Stimulated activated CD4-positive, alpha-beta T cell treated with anti-CD3 and anti-CD28 coated beads, TNF-alpha, amount 100 ng/mL, for 24 hours (primary cell): Measurements from ENCODE around the gene TAF4B.
"Not testable (repeated sequence)": the region's sequence is repeated elsewhere in the genome, so short reads cannot be mapped to it uniquely, and the experiment has no call there.

ENCODE experiments used
- DNase-seq, 3 experiments: peaks; one replicate each; pipeline ENCODE4 v3.0.0-alpha.2; 2020; ENCODE audit warnings: low read depth in 3 of 3

Gene TAF4B

GRCh38 chr18:26307161-26307773 is 81.0 kb downstream of the TAF4B start:
- no peak for DNase-seq

GRCh38 chr18:26309281-26309680 is 83.0 kb downstream of the TAF4B start:
- DNase-seq: no peak

GRCh38 chr18:26312199-26312598 is 86.0 kb downstream of the TAF4B start:
- DNase-seq: no peak

- no peak for DNase-seq
Observed at GRCh38 chr18:26317398-26317797, 91.2 kb downstream of the TAF4B start.

- DNase-seq: no peak
Observed at GRCh38 chr18:26320686-26321085, 94.4 kb downstream of the TAF4B start.

GRCh38 chr18:26322890-26323653 is 96.8 kb downstream of the TAF4B start:
- DNase-seq: no peak

- no peak for DNase-seq
Observed at GRCh38 chr18:26325771-26326170, 99.5 kb downstream of the TAF4B start.

GRCh38 chr18:26327062-26327461 is 100.8 kb downstream of the TAF4B start:
- DNase-seq: no peak

GRCh38 chr18:26332991-26333390 is 106.7 kb downstream of the TAF4B start:
- no peak for DNase-seq

GRCh38 chr18:26335156-26335555 is 108.9 kb downstream of the TAF4B start:
- DNase-seq: no peak

- no peak for DNase-seq
Observed at GRCh38 chr18:26335571-26336487, 109.6 kb downstream of the TAF4B start.

- no peak for DNase-seq
Observed at GRCh38 chr18:26336572-26336971, 110.3 kb downstream of the TAF4B start.

- DNase-seq: no peak
Observed at GRCh38 chr18:26342646-26343045, 116.4 kb downstream of the TAF4B start.

- DNase-seq: no peak
Observed at GRCh38 chr18:26350961-26351360, 124.7 kb downstream of the TAF4B start.

GRCh38 chr18:26356045-26356785 is 130.0 kb downstream of the TAF4B start:
- no peak for DNase-seq

GRCh38 chr18:26357960-26358359 is 131.7 kb downstream of the TAF4B start:
- DNase-seq: no peak

GRCh38 chr18:26362021-26362420 is 135.8 kb downstream of the TAF4B start:
- DNase-seq: no peak

GRCh38 chr18:26367425-26367824 is 141.2 kb downstream of the TAF4B start:
- no peak for DNase-seq

GRCh38 chr18:26370037-26370436 is 143.8 kb downstream of the TAF4B start:
- no peak for DNase-seq

- no peak for DNase-seq
Observed at GRCh38 chr18:26376105-26376504, 149.9 kb downstream of the TAF4B start.

GRCh38 chr18:26378701-26379100 is 152.5 kb downstream of the TAF4B start:
- DNase-seq: no peak

GRCh38 chr18:26381555-26381954 is 155.3 kb downstream of the TAF4B start:
- DNase-seq: not testable (repeated sequence)
